A549 (cell line): ENCODE results near the gene RAB19. TPM values are rescaled to one million over a fixed set of nuclear protein-coding genes. Genes with fewer than 3 reads are reported as not detected.

Source experiments
- ATAC-seq, 2 experiments: fragments of 200-7000 bp in 1 of 2; fragments of >200 bp in 1 of 2; cut with Nextera tagmentation in 1 of 2; cut with Tn5 transposase in 1 of 2; 3 replicates each; pipeline versions ENCODE4 v1.8.0 to v1.9.1; 2018 to 2020; ENCODE audit warnings: mild to moderate bottlenecking in 1 of 2, moderate library complexity in 1 of 2
- CTCF ChIA-PET: fragments of 300-600 bp; sonication (Branson Sonifier 250); formaldehyde crosslinking; extraction: SDS; loops from one replicate; lab custom pipeline; 2021; ENCODE audit warnings: antibody characterized with exemption, inconsistent platforms; lab: Yijun Ruan, JAX
- POLR2A ChIA-PET: fragments of 350-600 bp; formaldehyde crosslinking; extraction: SDS; loops from one replicate; lab custom pipeline; 2021; ENCODE audit warnings: antibody characterized with exemption, inconsistent platforms; lab: Yijun Ruan, JAX
- DNase-seq, 2 experiments: peaks; one replicate each; pipeline versions ENCODE4 v3.0.0 to v3.0.0-alpha.2; 2011 to 2016; ENCODE audit warnings: low read depth in 1 of 2, low spot score in 1 of 2
- FAIRE-seq: peaks from 2 replicates; lab custom pipeline; 2011; peaks lifted over from hg19 to GRCh38; lab: Jason Lieb, UNC
- H3K27ac ChIP-seq, 2 experiments: fragments of >200 bp; sonication (Bioruptor Twin); formaldehyde crosslinking; 3 replicates each; pipeline ENCODE4 v1.5.1; 2016 to 2017
- H3K4me1 ChIP-seq: fragments of >200 bp; sonication (Bioruptor Twin); formaldehyde crosslinking; 3 replicates; pipeline ENCODE4 v1.6.1; 2016
- H3K4me2 ChIP-seq: fragments of >200 bp; sonication (Bioruptor Twin); formaldehyde crosslinking; 3 replicates; pipeline ENCODE4 v1.6.1; 2016
- H3K4me3 ChIP-seq: fragments of >200 bp; sonication (Bioruptor Twin); formaldehyde crosslinking; 3 replicates; pipeline ENCODE4 v1.5.1; 2016
- H3K9me3 ChIP-seq: fragments of >200 bp; sonication (Bioruptor Twin); formaldehyde crosslinking; 3 replicates; pipeline ENCODE4 v1.6.1; 2016
- CBX2 ChIP-seq: fragments of 200-600 bp; sonication (generic); IDR thresholded peaks from 2 replicates; pipeline ENCODE4 v1.6.1; 2016; ENCODE audit warnings: low read depth, mild to moderate bottlenecking, borderline replicate concordance
- CBX8 ChIP-seq: fragments of 200-600 bp; sonication (generic); IDR thresholded peaks from 2 replicates; pipeline ENCODE4 v1.6.1; 2016
- CEBPB ChIP-seq, 2 experiments: fragments of >200 bp in 1 of 2; sonication (Bioruptor Twin) in 1 of 2; formaldehyde crosslinking in 1 of 2; IDR thresholded peaks; 2 replicates each; pipeline ENCODE4 v1.6.1; 2012 to 2016
- EP300 ChIP-seq, 2 experiments: fragments of >200 bp; sonication (Bioruptor Twin); formaldehyde crosslinking; IDR thresholded peaks; 2 replicates in 1 of 2; 3 replicates in 1 of 2; pipeline ENCODE4 v1.6.1; 2016 to 2017
- FOSL2 ChIP-seq, 2 experiments: fragments of 450-650 bp in 1 of 2; fragments of >200 bp in 1 of 2; sonication (Bioruptor Twin) in 1 of 2; formaldehyde crosslinking; IDR thresholded peaks; 2 replicates each; pipeline versions ENCODE4 v1.5.0 to v1.6.1; 2016 to 2020; ENCODE audit warnings: mild to moderate bottlenecking in 1 of 2, moderate library complexity in 1 of 2
- HDAC2 ChIP-seq: fragments of 200-600 bp; sonication (generic); IDR thresholded peaks from 2 replicates; pipeline ENCODE4 v1.6.1; 2016
- JUNB ChIP-seq: fragments of >200 bp; sonication (Bioruptor Twin); formaldehyde crosslinking; IDR thresholded peaks from 2 replicates; pipeline ENCODE4 v1.6.1; 2016
- NR3C1 ChIP-seq: fragments of >200 bp; sonication (Bioruptor Twin); formaldehyde crosslinking; IDR thresholded peaks from 3 replicates; pipeline ENCODE4 v1.6.1; 2017
- POLR2AphosphoS2 ChIP-seq: conservative IDR thresholded peaks from 2 replicates; pipeline ENCODE4 v1.6.1; 2012; ENCODE audit warnings: low read length, improper control_type of control experiment, inconsistent platforms
- RARB ChIP-seq: fragments of 250-450 bp; sonication (Bioruptor Pico); IDR thresholded peaks from 2 replicates; pipeline ENCODE4 v1.8.0; 2021; ENCODE audit warnings: mild to moderate bottlenecking, moderate library complexity
- RFX5 ChIP-seq: fragments of 450-650 bp; IDR thresholded peaks from 2 replicates; pipeline ENCODE4 v1.7.1; 2014; ENCODE audit warnings: antibody characterized with exemption, mild to moderate bottlenecking, moderate library complexity
- RNF2 ChIP-seq: fragments of 200-600 bp; sonication (generic); IDR thresholded peaks from 2 replicates; pipeline ENCODE4 v1.6.1; 2016; ENCODE audit warnings: low read depth, mild to moderate bottlenecking, antibody characterized with exemption, moderate library complexity, borderline replicate concordance
- SMC3 ChIP-seq: fragments of >200 bp; sonication (Bioruptor Twin); formaldehyde crosslinking; IDR thresholded peaks from 3 replicates; pipeline ENCODE4 v1.6.1; 2018; ENCODE audit warnings: inconsistent platforms
- TFCP2L1 ChIP-seq: fragments of 250-450 bp; sonication (Bioruptor Pico); IDR thresholded peaks from 2 replicates; pipeline ENCODE4 v1.5.0; 2021; ENCODE audit warnings: mild to moderate bottlenecking
- ZFP36 ChIP-seq: fragments of 450-650 bp; IDR thresholded peaks from 2 replicates; pipeline ENCODE4 v1.6.1; 2014; ENCODE audit warnings: borderline replicate concordance; ENCODE audit not compliant: partially characterized antibody
- WGBS: methylation state at CpG from one replicate; pipeline ENCODE4 v1.1.6; 2017; ENCODE audit errors: missing lambda C conversion rate; 5-methylcytosine and 5-hydroxymethylcytosine counted together
- polyA plus RNA-seq, 4 experiments: library from polyadenylated mRNA; depleted of rRNA in 3 of 4; stranded (reverse); fragments of >200 nt; fragmentation: RNase III in 1 of 4; extraction: RNeasy Plus Mini Kit Qiagen cat#74134 plus additional on column Dnase treatment in 1 of 4; gene quantifications; 2 replicates in 3 of 4; 3 replicates in 1 of 4; pipeline ENCODE4 v1.2.3, GENCODE V29; 2011 to 2017
- TF ChIP-seq, protein P1 (sequence below): fragments of 450-650 bp; IDR thresholded peaks from 2 replicates; pipeline ENCODE4 v1.6.1; 2014; ENCODE audit warnings: antibody characterized with exemption
- TF ChIP-seq, protein P2 (sequence below): fragments of 250-450 bp; sonication (Bioruptor Pico); IDR thresholded peaks from 2 replicates; pipeline ENCODE4 v1.5.0; 2020; ENCODE audit warnings: low read depth, mild to moderate bottlenecking, moderate library complexity
- TF ChIP-seq, protein P3 (sequence below): fragments of 150-350 bp; IDR thresholded peaks from 2 replicates; pipeline ENCODE4 v1.6.1; 2014; ENCODE audit warnings: low read depth, mild to moderate bottlenecking, low read length
- TF ChIP-seq, protein P4 (sequence below): IDR thresholded peaks from 2 replicates; pipeline ENCODE4 v1.6.1; 2012

RAB19 gene
- polyA plus RNA-seq, 2 of the 4 experiments (the other 2 are of a cell fraction), result not detected

DNA sequence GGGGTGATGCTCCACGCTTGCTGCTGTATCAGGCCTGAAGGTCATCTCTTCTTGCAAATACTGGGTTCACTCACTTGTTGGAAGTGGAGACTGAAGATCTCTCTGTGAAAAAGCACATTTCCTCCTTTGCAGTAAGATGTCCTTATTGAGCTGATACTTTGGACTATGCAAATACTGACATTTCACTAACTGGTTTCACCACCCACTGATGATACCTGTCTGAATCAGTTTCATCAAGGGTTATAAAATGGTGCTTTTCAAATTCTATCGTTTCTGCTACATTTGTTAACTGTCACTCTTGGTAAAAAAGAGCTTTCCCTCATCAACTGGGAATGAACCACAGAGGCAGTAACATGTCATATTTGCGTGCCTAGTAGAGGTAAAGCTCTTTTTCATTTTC lies 35.5 kb downstream of the RAB19 start:
- whole genome bisulfite sequencing, result 59% methylated on average over 3 of the region's 3 CpGs
- Histone ChIP-seq H3K27ac (no peak overlapping the region), H3K4me3 (no peak overlapping the region)
- no peak for TF ChIP-seq CEBPB (IDR thresholded peaks at IDR 0.05)
- no peak for TF ChIP-seq RFX5
- TF ChIP-seq NR3C1, result no peak
- no peak for TF ChIP-seq POLR2AphosphoS2
- TF ChIP-seq RARB (CRISPR knock-in tag), result no peak
- no peak for TF ChIP-seq RNF2
- TF ChIP-seq TFCP2L1, result no peak
- TF ChIP-seq HDAC2, result no peak
- no peak for TF ChIP-seq FOSL2 (IDR thresholded peaks at IDR 0.05)
- no peak for TF ChIP-seq FOSL2 (CRISPR knock-in tag; IDR thresholded peaks at IDR 0.05)
- TF ChIP-seq, protein P1, sequence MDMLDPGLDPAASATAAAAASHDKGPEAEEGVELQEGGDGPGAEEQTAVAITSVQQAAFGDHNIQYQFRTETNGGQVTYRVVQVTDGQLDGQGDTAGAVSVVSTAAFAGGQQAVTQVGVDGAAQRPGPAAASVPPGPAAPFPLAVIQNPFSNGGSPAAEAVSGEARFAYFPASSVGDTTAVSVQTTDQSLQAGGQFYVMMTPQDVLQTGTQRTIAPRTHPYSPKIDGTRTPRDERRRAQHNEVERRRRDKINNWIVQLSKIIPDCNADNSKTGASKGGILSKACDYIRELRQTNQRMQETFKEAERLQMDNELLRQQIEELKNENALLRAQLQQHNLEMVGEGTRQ, result no peak
- TF ChIP-seq, protein P2, sequence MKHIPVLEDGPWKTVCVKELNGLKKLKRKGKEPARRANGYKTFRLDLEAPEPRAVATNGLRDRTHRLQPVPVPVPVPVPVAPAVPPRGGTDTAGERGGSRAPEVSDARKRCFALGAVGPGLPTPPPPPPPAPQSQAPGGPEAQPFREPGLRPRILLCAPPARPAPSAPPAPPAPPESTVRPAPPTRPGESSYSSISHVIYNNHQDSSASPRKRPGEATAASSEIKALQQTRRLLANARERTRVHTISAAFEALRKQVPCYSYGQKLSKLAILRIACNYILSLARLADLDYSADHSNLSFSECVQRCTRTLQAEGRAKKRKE, result no peak
- TF ChIP-seq, all 56 proteins: peak for 0
- no peak overlapping the region for H3K4me2 ChIP-seq
- FAIRE-seq, result no peak
- no peaks in the 10 kb centered on the region for H3K4me1 ChIP-seq
- DNase-seq, result no peak
- ATAC-seq, result no peak
- no peaks in the 10 kb centered on the region for H3K9me3 ChIP-seq
- CTCF ChIA-PET, result interaction anchor here (1.1 to 2.1 kb wide), 4 partner anchors 9 to 36 kb away, joined by 3 to 6 read pairs (median 4); no protein-coding TSS in a partner anchor
- POLR2A ChIA-PET, result no interaction called here

DNA sequence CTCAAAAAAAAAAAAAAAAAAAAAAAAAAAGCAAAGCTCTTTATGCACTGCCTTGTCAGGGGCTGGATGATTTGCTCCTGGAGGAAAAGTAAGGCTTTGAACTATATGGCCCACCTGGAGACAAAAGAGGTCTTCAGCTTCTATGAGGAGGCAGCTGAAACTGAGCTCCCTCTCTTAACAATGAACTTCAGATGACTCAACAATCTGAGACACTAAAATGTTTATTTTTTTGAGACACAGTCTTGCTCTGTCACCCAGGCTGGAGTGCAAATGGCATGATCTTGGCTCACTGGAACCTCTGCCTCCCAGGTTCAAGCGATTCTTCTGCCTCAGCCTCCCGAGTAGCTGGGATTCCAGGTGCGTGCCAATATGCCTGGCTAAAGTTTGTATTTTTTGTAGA lies 36.7 kb downstream of the RAB19 start:
- FAIRE-seq, result no peak
- TF ChIP-seq EP300 (IDR thresholded peaks at IDR 0.05), result no peak
- TF ChIP-seq, protein P3, sequence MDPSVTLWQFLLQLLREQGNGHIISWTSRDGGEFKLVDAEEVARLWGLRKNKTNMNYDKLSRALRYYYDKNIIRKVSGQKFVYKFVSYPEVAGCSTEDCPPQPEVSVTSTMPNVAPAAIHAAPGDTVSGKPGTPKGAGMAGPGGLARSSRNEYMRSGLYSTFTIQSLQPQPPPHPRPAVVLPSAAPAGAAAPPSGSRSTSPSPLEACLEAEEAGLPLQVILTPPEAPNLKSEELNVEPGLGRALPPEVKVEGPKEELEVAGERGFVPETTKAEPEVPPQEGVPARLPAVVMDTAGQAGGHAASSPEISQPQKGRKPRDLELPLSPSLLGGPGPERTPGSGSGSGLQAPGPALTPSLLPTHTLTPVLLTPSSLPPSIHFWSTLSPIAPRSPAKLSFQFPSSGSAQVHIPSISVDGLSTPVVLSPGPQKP, result no peak
- no peak for TF ChIP-seq ZFP36
- TF ChIP-seq NR3C1, result no peak
- no peak for TF ChIP-seq CBX2
- no peak for TF ChIP-seq CBX8

DNA sequence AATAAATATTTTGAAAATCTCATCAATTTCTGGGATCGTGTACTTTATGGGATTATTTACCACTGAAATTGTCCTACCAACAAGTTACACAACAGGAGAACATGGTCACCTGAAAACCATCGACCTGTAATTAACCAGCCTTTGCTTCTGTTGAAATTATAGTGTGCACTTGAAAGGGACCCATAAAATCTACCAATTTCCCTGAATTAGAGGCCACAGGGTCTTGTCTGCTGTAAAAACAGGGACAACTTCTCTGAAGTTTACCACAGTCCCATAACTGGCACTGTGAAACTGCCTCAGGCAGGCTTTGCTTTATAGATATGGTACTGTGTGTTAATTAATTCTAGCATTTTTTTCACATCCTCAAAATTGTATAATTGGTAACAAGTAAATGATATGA lies 37.7 kb downstream of the RAB19 start:
- no peaks in the 10 kb centered on the region for H3K4me1 ChIP-seq
- ChIA-PET POLR2A (no interaction called here), CTCF (no interaction called here)
- WGBS, result 52% methylated on average over 2 of the region's 2 CpGs
- ATAC-seq (no peak), DNase-seq (no peak), FAIRE-seq (no peak)
- no peak overlapping the region for H3K27ac ChIP-seq
- H3K4me3 ChIP-seq, result no peak overlapping the region
- TF ChIP-seq SMC3, result no peak
- no peak for TF ChIP-seq CBX2
- no peak for TF ChIP-seq JUNB
- TF ChIP-seq, protein P4, sequence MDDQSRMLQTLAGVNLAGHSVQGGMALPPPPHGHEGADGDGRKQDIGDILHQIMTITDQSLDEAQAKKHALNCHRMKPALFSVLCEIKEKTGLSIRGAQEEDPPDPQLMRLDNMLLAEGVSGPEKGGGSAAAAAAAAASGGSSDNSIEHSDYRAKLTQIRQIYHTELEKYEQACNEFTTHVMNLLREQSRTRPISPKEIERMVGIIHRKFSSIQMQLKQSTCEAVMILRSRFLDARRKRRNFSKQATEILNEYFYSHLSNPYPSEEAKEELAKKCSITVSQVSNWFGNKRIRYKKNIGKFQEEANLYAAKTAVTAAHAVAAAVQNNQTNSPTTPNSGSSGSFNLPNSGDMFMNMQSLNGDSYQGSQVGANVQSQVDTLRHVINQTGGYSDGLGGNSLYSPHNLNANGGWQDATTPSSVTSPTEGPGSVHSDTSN, result no peak
- TF ChIP-seq TFCP2L1, result no peak
- H3K4me2 ChIP-seq, result no peak overlapping the region
- no peaks in the 10 kb centered on the region for H3K9me3 ChIP-seq

More for the DNA sequence above, 36.7 kb downstream of the RAB19 start:
- Histone ChIP-seq H3K4me3 (no peak overlapping the region), H3K4me2 (no peak overlapping the region), H3K4me1 (no peaks in the 10 kb centered on the region), H3K27ac (no peak overlapping the region), H3K9me3 (no peaks in the 10 kb centered on the region)
- DNase-seq, result no peak
- POLR2A ChIA-PET, result no interaction called here
- 84% methylated on average over 3 of the region's 3 CpGs for WGBS
- ATAC-seq, result no peak
- CTCF ChIA-PET, result interaction anchor here (0.7 to 2.1 kb wide), 7 partner anchors 10 to 1072 kb away, joined by 3 to 6 read pairs (median 4); no protein-coding TSS in a partner anchor
